DOHH2 (cell line): ENCODE data around the gene RINT1.

Experiments used
- H3F3A ChIP-seq: fragments of 200-600 bp; sonication (generic), shearing (Covaris generic); 2 replicates; pipeline ENCODE4 v1.6.0; 2016; ENCODE audit warnings: antibody characterized with exemption, mild to moderate bottlenecking; ENCODE audit not compliant: control insufficient read depth, insufficient read depth
- H3K27ac ChIP-seq: fragments of 200-600 bp; sonication (generic); 2 replicates; pipeline ENCODE4 v1.5.1; 2014; ENCODE audit warnings: low read depth, mild to moderate bottlenecking, low read length, moderate library complexity
- H3K27me3 ChIP-seq: fragments of 200-600 bp; sonication (generic); 2 replicates; pipeline ENCODE4 v1.6.1; 2014; ENCODE audit warnings: mild to moderate bottlenecking, low read length, mixed read lengths; ENCODE audit not compliant: control insufficient read depth
- H3K36me3 ChIP-seq: fragments of 200-600 bp; sonication (generic); 2 replicates; pipeline ENCODE4 v1.6.1; 2014; ENCODE audit warnings: mild to moderate bottlenecking, low read length, moderate library complexity, mixed read lengths; ENCODE audit not compliant: control insufficient read depth
- H3K4me1 ChIP-seq: fragments of 200-600 bp; sonication (generic); 2 replicates; pipeline ENCODE4 v1.6.1; 2014; ENCODE audit warnings: mild to moderate bottlenecking, low read length, mixed read lengths; ENCODE audit not compliant: control insufficient read depth
- H3K4me2 ChIP-seq: fragments of 200-600 bp; sonication (generic); 2 replicates; pipeline ENCODE4 v1.6.0; 2014; ENCODE audit warnings: mild to moderate bottlenecking, low read length, moderate library complexity
- H3K4me3 ChIP-seq: fragments of 200-600 bp; sonication (generic); 2 replicates; pipeline ENCODE4 v1.5.1; 2014; ENCODE audit warnings: mild to moderate bottlenecking, low read length, mixed read lengths
- H3K79me2 ChIP-seq: fragments of 200-600 bp; sonication (generic); 2 replicates; pipeline ENCODE4 v1.6.1; 2014; ENCODE audit warnings: mild to moderate bottlenecking, low read length, mixed read lengths; ENCODE audit not compliant: control insufficient read depth
- H3K9me2 ChIP-seq: fragments of 200-600 bp; sonication (generic); replicated peaks from 2 replicates; pipeline ENCODE4 v1.6.1; 2014; ENCODE audit warnings: mild to moderate bottlenecking, low read length, mixed read lengths; ENCODE audit not compliant: control insufficient read depth
- H3K9me3 ChIP-seq: fragments of 200-600 bp; sonication (generic); 2 replicates; pipeline ENCODE4 v1.6.1; 2014; ENCODE audit warnings: antibody characterized with exemption, low read length, mixed read lengths; ENCODE audit not compliant: control insufficient read depth, insufficient read depth
- H4K20me1 ChIP-seq: fragments of 200-600 bp; sonication (generic); 2 replicates; pipeline ENCODE4 v1.6.0; 2014; ENCODE audit warnings: low read depth, mild to moderate bottlenecking, antibody characterized with exemption, low read length, moderate library complexity; ENCODE audit not compliant: control insufficient read depth, insufficient read depth
- CTCF ChIP-seq: fragments of 200-600 bp; sonication (generic); IDR thresholded peaks from one replicate; pipeline ENCODE4 v1.5.1; 2014; ENCODE audit warnings: antibody characterized with exemption, mild to moderate bottlenecking, low read depth, low read length; ENCODE audit not compliant: poor library complexity, severe bottlenecking
- EZH2phosphoT487 ChIP-seq: fragments of 200-600 bp; sonication (generic); IDR thresholded peaks from 2 replicates; pipeline ENCODE4 v1.6.1; 2017; ENCODE audit warnings: borderline replicate concordance, mild to moderate bottlenecking, antibody characterized with exemption, low read length, moderate library complexity, mixed read lengths

Gene RINT1

DNA sequence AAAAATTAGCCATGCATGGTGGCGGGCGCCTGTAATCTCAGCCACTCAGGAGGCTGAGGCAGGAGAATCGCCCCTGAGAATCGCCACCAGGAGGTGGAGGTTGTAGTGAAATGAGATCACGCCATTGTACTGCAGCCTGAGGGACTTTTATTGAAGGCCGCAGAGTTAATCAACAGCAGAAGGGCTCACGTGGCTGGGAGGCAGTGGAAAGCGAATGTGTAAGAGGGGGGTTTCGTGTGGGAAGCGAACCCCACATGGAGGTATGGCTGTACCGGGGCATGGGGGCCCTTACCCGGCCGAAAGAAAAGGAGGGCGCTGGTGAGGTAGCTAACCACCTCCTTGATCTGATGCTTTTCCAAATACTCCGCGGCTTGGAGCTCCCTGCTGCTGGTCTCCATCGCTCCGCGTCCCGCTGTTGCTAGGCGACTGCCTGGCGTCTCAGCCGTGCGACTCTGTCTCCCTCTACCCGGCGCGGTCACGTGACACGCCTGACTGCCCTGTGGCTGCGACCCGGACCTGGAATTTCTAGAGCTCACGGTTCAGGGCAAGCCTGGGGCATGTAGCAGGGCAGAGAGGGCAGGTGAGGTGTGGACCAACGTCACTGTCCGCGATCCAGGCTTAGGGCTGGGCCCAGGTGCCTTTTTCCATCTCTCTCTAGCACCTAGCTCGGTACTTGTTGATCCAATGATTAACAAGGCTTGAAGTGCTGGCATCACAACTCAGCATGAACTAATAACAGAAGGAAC lies 49.2 kb downstream of the RINT1 start, which contains the start of gene EFCAB10:
TSS of gene EFCAB10 (minus strand) at position 428 of the 746 bp plus-strand sequence. CDS start at position 398, 30 bp downstream.
- H3K27ac ChIP-seq, result no peak within 1 kb of the TSS
- no peaks in the 10 kb centered on the region for H3K36me3 ChIP-seq
- H4K20me1 ChIP-seq, result no peaks in the 10 kb centered on the region
- H3K79me2 ChIP-seq, result no peaks in the 10 kb centered on the region
- peaks cover 11% of the 10 kb centered on the region for H3K4me1 ChIP-seq
- no peaks in the 10 kb centered on the region for H3K9me2 ChIP-seq
- H3F3A ChIP-seq, result peaks cover 2% of the 10 kb centered on the region; the same call in 1 of the 2 replicates
- no peaks in the 10 kb centered on the region for H3K9me3 ChIP-seq
- H3K4me2 ChIP-seq, result peak within 1 kb of the TSS; percentile 79
- H3K27me3 ChIP-seq, result no peaks in the 10 kb centered on the region
- H3K4me3 ChIP-seq, result peak within 1 kb of the TSS; percentile 69
- peak; percentile 13 for TF ChIP-seq CTCF
- TF ChIP-seq EZH2phosphoT487, result no peak

DNA sequence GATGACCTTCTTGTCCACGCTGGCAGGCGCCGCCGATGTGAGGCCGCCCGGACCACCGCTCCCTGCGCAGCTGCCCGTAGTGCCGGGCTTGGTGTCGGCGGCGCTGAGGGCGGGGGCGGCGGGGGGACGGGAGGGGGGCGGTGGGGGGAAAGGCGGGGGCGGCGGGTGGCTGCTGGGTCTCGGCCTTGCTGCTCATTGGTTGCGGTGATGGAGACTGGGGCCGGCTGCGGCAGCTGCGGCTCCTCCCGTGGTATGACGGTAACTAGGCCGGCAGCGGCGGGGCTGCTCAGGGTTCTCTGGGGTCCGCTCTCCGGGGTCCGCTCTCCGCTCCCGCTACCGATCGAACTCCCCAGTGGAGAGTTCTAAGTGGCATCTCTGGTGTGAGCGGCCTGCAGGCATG lies 51.1 kb downstream of the RINT1 start:
- Histone ChIP-seq H3K36me3 (no peaks in the 10 kb centered on the region), H3K27ac (no peak overlapping the region), H3K4me2 (no peak overlapping the region)

DNA sequence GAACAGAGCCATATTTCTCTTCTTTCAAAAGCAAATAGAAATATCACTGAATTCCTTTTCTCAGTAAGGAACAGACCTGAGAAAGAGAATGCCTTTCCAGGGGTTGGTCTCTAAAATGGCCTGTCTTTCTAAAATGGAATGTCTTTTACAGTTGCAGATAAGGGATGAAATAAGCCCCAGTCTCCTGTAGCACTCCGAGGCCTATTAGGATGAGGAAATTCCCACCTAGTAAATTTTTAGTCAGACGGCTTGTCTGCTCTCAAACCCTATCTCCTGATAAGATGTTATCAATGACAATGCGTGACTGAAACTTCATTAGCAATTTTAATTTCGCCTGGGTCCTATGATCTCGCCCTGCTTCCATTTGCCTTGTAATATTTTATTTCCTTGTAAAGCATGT lies 52.2 kb downstream of the RINT1 start:
- H3K79me2 ChIP-seq, result no peaks in the 10 kb centered on the region
- no peaks in the 10 kb centered on the region for H4K20me1 ChIP-seq
- H3K9me2 ChIP-seq, result no peaks in the 10 kb centered on the region
- H3K4me3 ChIP-seq, result no peak overlapping the region
- H3K4me1 ChIP-seq, result peaks cover 40% of the 10 kb centered on the region
- no peak overlapping the region for H3K4me2 ChIP-seq
- H3K36me3 ChIP-seq, result no peaks in the 10 kb centered on the region
- H3F3A ChIP-seq, result peaks cover 2% of the 10 kb centered on the region; the same call in 1 of the 2 replicates
- no peaks in the 10 kb centered on the region for H3K27me3 ChIP-seq
- H3K9me3 ChIP-seq, result no peaks in the 10 kb centered on the region
- H3K27ac ChIP-seq, result no peak overlapping the region
- TF ChIP-seq CTCF (no peak), EZH2phosphoT487 (no peak)

More for the DNA sequence above, 51.1 kb downstream of the RINT1 start:
- Histone ChIP-seq H3K4me3 (no peak overlapping the region), H4K20me1 (no peaks in the 10 kb centered on the region), H3F3A (peaks cover 2% of the 10 kb centered on the region; the same call in 1 of the 2 replicates), H3K27me3 (no peaks in the 10 kb centered on the region), H3K4me1 (peaks cover 29% of the 10 kb centered on the region), H3K9me2 (no peaks in the 10 kb centered on the region), H3K79me2 (no peaks in the 10 kb centered on the region), H3K9me3 (no peaks in the 10 kb centered on the region)
- TF ChIP-seq EZH2phosphoT487 (no peak), CTCF (no peak)
